Neutrophil (primary cell): ENCODE results near the gene KBTBD12.
"Not testable (repeated sequence)": the region's sequence is repeated elsewhere in the genome, so short reads cannot be mapped to it uniquely, and the experiment has no call there.

Experiments used
- H3K27ac ChIP-seq: fragments of 200-600 bp; sonication (generic); 2 replicates; pipeline ENCODE4 v1.5.1; 2016; ENCODE audit warnings: mild to moderate bottlenecking, moderate library complexity
- H3K27me3 ChIP-seq: fragments of 200-600 bp; sonication (generic); 2 replicates; pipeline ENCODE4 v1.6.0; 2016; ENCODE audit warnings: mild to moderate bottlenecking
- H3K36me3 ChIP-seq: fragments of 200-600 bp; sonication (generic); 2 replicates; pipeline ENCODE4 v1.5.1; 2017
- H3K4me1 ChIP-seq, 2 experiments: fragments of 200-600 bp in 1 of 2; sonication (generic) in 1 of 2; 1 replicate in 1 of 2; 2 replicates in 1 of 2; pipeline versions ENCODE4 v1.5.1 to v1.6.1; 2013 to 2016; ENCODE audit warnings: low read depth in 1 of 2, low read length in 1 of 2, mild to moderate bottlenecking in 1 of 2, moderate library complexity in 1 of 2; ENCODE audit not compliant: control insufficient read depth in 1 of 2, insufficient read depth in 1 of 2
- H3K4me3 ChIP-seq, 2 experiments: fragments of 200-600 bp in 1 of 2; sonication (generic) in 1 of 2; 1 replicate in 1 of 2; 2 replicates in 1 of 2; pipeline ENCODE4 v1.5.1; 2013 to 2016; ENCODE audit warnings: low read depth in 1 of 2, low read length in 1 of 2, mild to moderate bottlenecking in 1 of 2, moderate library complexity in 1 of 2
- H3K9me3 ChIP-seq: fragments of 200-600 bp; sonication (generic); 2 replicates; pipeline ENCODE4 v1.5.1; 2016
- TF ChIP-seq, protein P1 (sequence below): fragments of 200-600 bp; sonication (generic); IDR thresholded peaks from 2 replicates; pipeline ENCODE4 v1.5.1; 2016; ENCODE audit warnings: antibody characterized with exemption

KBTBD12 gene

GRCh38 chr3:127899766-127900165 lies 15.3 kb upstream of the KBTBD12 start:
- Histone ChIP-seq H3K4me3 (no peak overlapping the region), H3K4me1 (no peaks in the 10 kb centered on the region), H3K36me3 (no peaks in the 10 kb centered on the region), H3K27me3 (peaks cover 5% of the 10 kb centered on the region), H3K9me3 (no peaks in the 10 kb centered on the region), H3K27ac (no peak overlapping the region)
- TF ChIP-seq, protein P1, sequence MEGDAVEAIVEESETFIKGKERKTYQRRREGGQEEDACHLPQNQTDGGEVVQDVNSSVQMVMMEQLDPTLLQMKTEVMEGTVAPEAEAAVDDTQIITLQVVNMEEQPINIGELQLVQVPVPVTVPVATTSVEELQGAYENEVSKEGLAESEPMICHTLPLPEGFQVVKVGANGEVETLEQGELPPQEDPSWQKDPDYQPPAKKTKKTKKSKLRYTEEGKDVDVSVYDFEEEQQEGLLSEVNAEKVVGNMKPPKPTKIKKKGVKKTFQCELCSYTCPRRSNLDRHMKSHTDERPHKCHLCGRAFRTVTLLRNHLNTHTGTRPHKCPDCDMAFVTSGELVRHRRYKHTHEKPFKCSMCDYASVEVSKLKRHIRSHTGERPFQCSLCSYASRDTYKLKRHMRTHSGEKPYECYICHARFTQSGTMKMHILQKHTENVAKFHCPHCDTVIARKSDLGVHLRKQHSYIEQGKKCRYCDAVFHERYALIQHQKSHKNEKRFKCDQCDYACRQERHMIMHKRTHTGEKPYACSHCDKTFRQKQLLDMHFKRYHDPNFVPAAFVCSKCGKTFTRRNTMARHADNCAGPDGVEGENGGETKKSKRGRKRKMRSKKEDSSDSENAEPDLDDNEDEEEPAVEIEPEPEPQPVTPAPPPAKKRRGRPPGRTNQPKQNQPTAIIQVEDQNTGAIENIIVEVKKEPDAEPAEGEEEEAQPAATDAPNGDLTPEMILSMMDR = no peak

DNA sequence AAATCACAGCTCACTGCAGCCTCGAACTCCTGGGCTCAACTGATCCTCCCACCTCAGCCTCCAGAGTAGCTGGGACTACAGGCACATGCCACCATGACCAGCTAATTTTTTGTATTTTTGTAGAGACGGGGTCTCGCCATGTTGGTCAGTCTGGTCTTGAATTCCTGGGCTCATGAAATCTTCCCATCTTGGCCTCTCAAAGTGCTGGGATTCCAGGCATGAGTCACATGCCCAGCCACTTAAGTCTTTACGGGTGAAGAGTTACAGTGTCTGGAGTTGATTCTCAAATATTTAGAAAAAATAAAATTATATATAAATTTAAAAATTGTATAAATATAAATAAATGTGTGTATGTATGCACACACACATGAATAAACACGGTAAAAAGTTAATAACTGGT lies 14.5 kb upstream of the KBTBD12 start:
- no peaks in the 10 kb centered on the region for H3K4me1 ChIP-seq
- H3K4me3 ChIP-seq = no peak overlapping the region
- H3K27ac ChIP-seq = no peak overlapping the region
- peaks cover 5% of the 10 kb centered on the region for H3K27me3 ChIP-seq
- H3K36me3 ChIP-seq = no peaks in the 10 kb centered on the region
- TF ChIP-seq, protein P1 = no peak
- H3K9me3 ChIP-seq = no peaks in the 10 kb centered on the region

- Histone ChIP-seq H3K9me3 (no peaks in the 10 kb centered on the region), H3K4me3 (no peak overlapping the region), H3K36me3 (no peaks in the 10 kb centered on the region), H3K27ac (no peak overlapping the region), H3K27me3 (peaks cover 5% of the 10 kb centered on the region), H3K4me1 (no peaks in the 10 kb centered on the region)
- TF ChIP-seq, protein P1 = no peak
Measured at GRCh38 chr3:127902486-127902885, 12.5 kb upstream of the KBTBD12 start.

- H3K4me3 ChIP-seq = no peak overlapping the region
- peaks cover 5% of the 10 kb centered on the region for H3K27me3 ChIP-seq
- H3K27ac ChIP-seq = no peak overlapping the region
- H3K4me1 ChIP-seq = peaks cover 0 to 2% of the 10 kb centered on the region in 2 experiments
- H3K36me3 ChIP-seq = no peaks in the 10 kb centered on the region
- TF ChIP-seq, protein P1 = no peak
- H3K9me3 ChIP-seq = peaks cover 5% of the 10 kb centered on the region
Measured at GRCh38 chr3:127903611-127904375, 11.2 kb upstream of the KBTBD12 start.

- Histone ChIP-seq H3K4me1 (peaks cover 0 to 2% of the 10 kb centered on the region in 2 experiments), H3K36me3 (no peaks in the 10 kb centered on the region), H3K27me3 (peaks cover 15% of the 10 kb centered on the region), H3K27ac (no peak overlapping the region), H3K4me3 (no peak overlapping the region), H3K9me3 (peaks cover 5% of the 10 kb centered on the region)
- TF ChIP-seq, protein P1 = no peak
Measured at GRCh38 chr3:127905556-127905955, 9.5 kb upstream of the KBTBD12 start.

- not testable (repeated sequence) for H3K27ac ChIP-seq, H3K36me3 ChIP-seq, H3K9me3 ChIP-seq, H3K4me3 ChIP-seq, H3K4me1 ChIP-seq
- peaks cover 23% of the 10 kb centered on the region for H3K27me3 ChIP-seq
Measured at GRCh38 chr3:127906653-127907052, 8.4 kb upstream of the KBTBD12 start.
